Neural progenitor cell (in vitro differentiated cells): ENCODE measurements around the gene C20orf144.

Source experiments
- EZH2 ChIP-seq: fragments of 200-600 bp; sonication (generic); IDR thresholded peaks from 2 replicates; pipeline ENCODE4 v1.6.1; 2017; ENCODE audit warnings: antibody characterized with exemption, mild to moderate bottlenecking, moderate library complexity
- EZH2phosphoT487 ChIP-seq: fragments of 200-600 bp; sonication (generic); IDR thresholded peaks from 2 replicates; pipeline ENCODE4 v1.6.1; 2017; ENCODE audit warnings: antibody characterized with exemption
- TF ChIP-seq, protein P1 (sequence below): fragments of 200-600 bp; sonication (generic); IDR thresholded peaks from 2 replicates; pipeline ENCODE4 v1.5.1; 2017; ENCODE audit warnings: antibody characterized with exemption, mild to moderate bottlenecking

DNA sequence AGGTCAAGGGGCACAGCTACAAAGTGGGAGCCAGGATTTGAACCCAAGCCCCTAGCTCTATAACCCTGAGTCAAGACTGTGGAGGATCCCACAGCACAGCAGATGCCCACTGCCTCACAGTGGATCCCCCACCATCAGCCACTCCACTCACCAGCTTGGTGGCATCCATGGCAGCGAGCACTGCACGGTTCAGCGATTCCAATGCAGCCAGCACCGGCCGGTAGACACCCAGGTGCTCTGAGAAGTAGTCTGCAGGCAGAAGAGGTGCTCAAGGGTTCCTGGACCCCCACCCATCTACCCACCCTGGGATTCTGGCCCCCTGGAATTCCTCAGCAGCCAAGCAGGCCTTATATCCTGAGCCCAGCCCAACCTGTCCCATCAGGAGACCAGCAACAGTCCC, 7.1 kb downstream of the C20orf144 start:
- TF ChIP-seq, protein P1, sequence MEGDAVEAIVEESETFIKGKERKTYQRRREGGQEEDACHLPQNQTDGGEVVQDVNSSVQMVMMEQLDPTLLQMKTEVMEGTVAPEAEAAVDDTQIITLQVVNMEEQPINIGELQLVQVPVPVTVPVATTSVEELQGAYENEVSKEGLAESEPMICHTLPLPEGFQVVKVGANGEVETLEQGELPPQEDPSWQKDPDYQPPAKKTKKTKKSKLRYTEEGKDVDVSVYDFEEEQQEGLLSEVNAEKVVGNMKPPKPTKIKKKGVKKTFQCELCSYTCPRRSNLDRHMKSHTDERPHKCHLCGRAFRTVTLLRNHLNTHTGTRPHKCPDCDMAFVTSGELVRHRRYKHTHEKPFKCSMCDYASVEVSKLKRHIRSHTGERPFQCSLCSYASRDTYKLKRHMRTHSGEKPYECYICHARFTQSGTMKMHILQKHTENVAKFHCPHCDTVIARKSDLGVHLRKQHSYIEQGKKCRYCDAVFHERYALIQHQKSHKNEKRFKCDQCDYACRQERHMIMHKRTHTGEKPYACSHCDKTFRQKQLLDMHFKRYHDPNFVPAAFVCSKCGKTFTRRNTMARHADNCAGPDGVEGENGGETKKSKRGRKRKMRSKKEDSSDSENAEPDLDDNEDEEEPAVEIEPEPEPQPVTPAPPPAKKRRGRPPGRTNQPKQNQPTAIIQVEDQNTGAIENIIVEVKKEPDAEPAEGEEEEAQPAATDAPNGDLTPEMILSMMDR: no peak
- no peak for TF ChIP-seq EZH2
- no peak for TF ChIP-seq EZH2phosphoT487
